GM21529 (cell line): ENCODE measurements around the gene ACSF3.
A peak's percentile ranks its signal among the peaks of the same experiment; 100 is the strongest.
"Not testable (repeated sequence)": the region's sequence is repeated elsewhere in the genome, so short reads cannot be mapped to it uniquely, and the experiment has no call there.

Experiments
- ATAC-seq: cut with Tn5 transposase; IDR thresholded peaks from one replicate; pipeline ENCODE4 v1.9.1; 2021; ENCODE audit not compliant: unreplicated experiment

ACSF3 gene

GRCh38 chr16:89187032-89187769 is 93.5 kb downstream of the ACSF3 start:
- ATAC-seq: no peak

GRCh38 chr16:89187770-89188392 is 94.2 kb downstream of the ACSF3 start:
- ATAC-seq: no peak

- ATAC-seq: not testable (repeated sequence)
Observed at GRCh38 chr16:89188471-89189357, 95.1 kb downstream of the ACSF3 start.

- ATAC-seq: no peak
Observed at GRCh38 chr16:89189358-89190025, 95.8 kb downstream of the ACSF3 start.

- ATAC-seq: no peak
Observed at GRCh38 chr16:89190150-89190958, 96.7 kb downstream of the ACSF3 start.

GRCh38 chr16:89191033-89191900 is 97.6 kb downstream of the ACSF3 start:
- ATAC-seq: no peak

GRCh38 chr16:89191901-89192185 is 98.2 kb downstream of the ACSF3 start:
- ATAC-seq: peak; percentile 4

- peak; percentile 34 for ATAC-seq
Observed at GRCh38 chr16:89192186-89192955, 98.7 kb downstream of the ACSF3 start.

- ATAC-seq: peak; percentile 37
Observed at GRCh38 chr16:89192956-89193575, 99.4 kb downstream of the ACSF3 start.

- ATAC-seq: no peak
Observed at GRCh38 chr16:89193576-89194293, 100.1 kb downstream of the ACSF3 start.

GRCh38 chr16:89194340-89195311 is 101.0 kb downstream of the ACSF3 start:
- ATAC-seq: no peak

- no peak for ATAC-seq
Observed at GRCh38 chr16:89195521-89196171, 102.0 kb downstream of the ACSF3 start.

GRCh38 chr16:89197033-89197632 is 103.5 kb downstream of the ACSF3 start:
- no peak for ATAC-seq

GRCh38 chr16:89197633-89198416 is 104.2 kb downstream of the ACSF3 start:
- no peak for ATAC-seq
